IPS-20b (cell line): Measurements from ENCODE around the gene ARFRP1.
"Not testable (repeated sequence)": the region's sequence is repeated elsewhere in the genome, so short reads cannot be mapped to it uniquely, and the experiment has no call there.

Experiments used
- H3K27ac ChIP-seq: one replicate; pipeline ENCODE4 v1.5.1; 2013; ENCODE audit warnings: low read length
- H3K27me3 ChIP-seq: 2 replicates; pipeline ENCODE4 v1.6.1; 2013; ENCODE audit warnings: mild to moderate bottlenecking, low read length, inconsistent platforms; ENCODE audit not compliant: insufficient read depth
- H3K36me3 ChIP-seq: 2 replicates; pipeline ENCODE4 v1.6.1; 2013; ENCODE audit warnings: low read depth, mild to moderate bottlenecking, inconsistent platforms, low read length, moderate library complexity; ENCODE audit not compliant: insufficient read depth
- H3K4me1 ChIP-seq: 2 replicates; pipeline ENCODE4 v1.6.1; 2013; ENCODE audit warnings: mild to moderate bottlenecking, control low read depth, inconsistent platforms, low read length, moderate library complexity; ENCODE audit not compliant: insufficient read depth
- H3K4me3 ChIP-seq: 2 replicates; pipeline ENCODE4 v1.5.1; 2013; ENCODE audit warnings: mild to moderate bottlenecking, low read length, inconsistent platforms
- H3K9ac ChIP-seq: 2 replicates; pipeline ENCODE4 v1.6.1; 2013; ENCODE audit warnings: low read depth, mild to moderate bottlenecking, inconsistent platforms, low read length, moderate library complexity
- H3K9me3 ChIP-seq: 2 replicates; pipeline ENCODE4 v1.6.1; 2013; ENCODE audit warnings: mild to moderate bottlenecking, low read depth, low read length, inconsistent platforms; ENCODE audit not compliant: insufficient read depth

ARFRP1 gene

GRCh38 chr20:63665708-63666107, 42.1 kb downstream of the ARFRP1 start:
- no peaks in the 10 kb centered on the region for H3K9me3 ChIP-seq
- peaks cover 66% of the 10 kb centered on the region for H3K36me3 ChIP-seq

GRCh38 chr20:63664861-63665594, 42.7 kb downstream of the ARFRP1 start:
- Histone ChIP-seq H3K9ac (peak overlapping the region; percentile 36; the same call in 1 of the 2 replicates), H3K36me3 (peaks cover 71% of the 10 kb centered on the region), H3K27me3 (no peaks in the 10 kb centered on the region), H3K4me3 (no peak overlapping the region), H3K9me3 (no peaks in the 10 kb centered on the region), H3K4me1 (no peaks in the 10 kb centered on the region), H3K27ac (no peak overlapping the region)

More at GRCh38 chr20:63665708-63666107, 42.1 kb downstream of the ARFRP1 start:
- Histone ChIP-seq H3K4me1 (no peaks in the 10 kb centered on the region), H3K9ac (no peak overlapping the region), H3K4me3 (no peak overlapping the region), H3K27me3 (no peaks in the 10 kb centered on the region), H3K27ac (no peak overlapping the region)

GRCh38 chr20:63664143-63664851, 43.5 kb downstream of the ARFRP1 start:
- H3K4me3 ChIP-seq = no peak overlapping the region
- no peak overlapping the region for H3K27ac ChIP-seq
- H3K36me3 ChIP-seq = peaks cover 69% of the 10 kb centered on the region
- no peaks in the 10 kb centered on the region for H3K4me1 ChIP-seq
- H3K9ac ChIP-seq = no peak overlapping the region
- H3K27me3 ChIP-seq = no peaks in the 10 kb centered on the region
- H3K9me3 ChIP-seq = no peaks in the 10 kb centered on the region

- no peak overlapping the region; the same call in 1 of the 2 replicates for H3K9ac ChIP-seq
- H3K27ac ChIP-seq = no peak overlapping the region
- no peak overlapping the region for H3K4me3 ChIP-seq
- no peaks in the 10 kb centered on the region for H3K27me3 ChIP-seq
- H3K36me3 ChIP-seq = peaks cover 61% of the 10 kb centered on the region
- no peaks in the 10 kb centered on the region for H3K4me1 ChIP-seq
- H3K9me3 ChIP-seq = no peaks in the 10 kb centered on the region
Observed at GRCh38 chr20:63663332-63664066, 44.3 kb downstream of the ARFRP1 start.

GRCh38 chr20:63662813-63663189, 45.0 kb downstream of the ARFRP1 start:
- H3K9ac ChIP-seq = no peak overlapping the region
- H3K4me3 ChIP-seq = no peak overlapping the region
- H3K27me3 ChIP-seq = no peaks in the 10 kb centered on the region
- peaks cover 54% of the 10 kb centered on the region for H3K36me3 ChIP-seq
- no peaks in the 10 kb centered on the region for H3K9me3 ChIP-seq
- H3K4me1 ChIP-seq = no peaks in the 10 kb centered on the region
- no peak overlapping the region for H3K27ac ChIP-seq

- no peaks in the 10 kb centered on the region for H3K27me3 ChIP-seq
- H3K9ac ChIP-seq = no peak overlapping the region
- H3K27ac ChIP-seq = no peak overlapping the region
- H3K4me1 ChIP-seq = peaks cover 3% of the 10 kb centered on the region; the same call in 1 of the 2 replicates
- peaks cover 49% of the 10 kb centered on the region for H3K36me3 ChIP-seq
- H3K4me3 ChIP-seq = no peak overlapping the region
- H3K9me3 ChIP-seq = no peaks in the 10 kb centered on the region
Observed at GRCh38 chr20:63661959-63662812, 45.6 kb downstream of the ARFRP1 start.

- Histone ChIP-seq H3K27ac (no peak overlapping the region), H3K27me3 (no peaks in the 10 kb centered on the region), H3K36me3 (peaks cover 41% of the 10 kb centered on the region), H3K9me3 (no peaks in the 10 kb centered on the region), H3K4me3 (no peak overlapping the region), H3K4me1 (peaks cover 3% of the 10 kb centered on the region; the same call in 1 of the 2 replicates), H3K9ac (no peak overlapping the region)
Observed at GRCh38 chr20:63661108-63661507, 46.7 kb downstream of the ARFRP1 start.

GRCh38 chr20:63660622-63661021, 47.2 kb downstream of the ARFRP1 start:
- Histone ChIP-seq H3K36me3 (peaks cover 38% of the 10 kb centered on the region), H3K9ac (no peak overlapping the region), H3K27me3 (no peaks in the 10 kb centered on the region), H3K4me3 (no peak overlapping the region), H3K9me3 (no peaks in the 10 kb centered on the region), H3K4me1 (peaks cover 3% of the 10 kb centered on the region; the same call in 1 of the 2 replicates), H3K27ac (no peak overlapping the region)

- H3K27ac ChIP-seq, H3K9ac ChIP-seq, H3K4me1 ChIP-seq, H3K4me3 ChIP-seq, H3K9me3 ChIP-seq, H3K27me3 ChIP-seq: not testable (repeated sequence)
- H3K36me3 ChIP-seq = peaks cover 38% of the 10 kb centered on the region
Observed at GRCh38 chr20:63660174-63660573, 47.6 kb downstream of the ARFRP1 start.

- peak overlapping the region; percentile 84; the same call in 1 of the 2 replicates for H3K9ac ChIP-seq
- peak overlapping the region; percentile 95 for H3K4me3 ChIP-seq
- peaks cover 38% of the 10 kb centered on the region for H3K36me3 ChIP-seq
Observed at GRCh38 chr20:63659370-63659769, 48.4 kb downstream of the ARFRP1 start.

GRCh38 chr20:63658749-63659187, 49.0 kb downstream of the ARFRP1 start:
- Histone ChIP-seq H3K27me3 (no peaks in the 10 kb centered on the region), H3K4me1 (peaks cover 11% of the 10 kb centered on the region), H3K36me3 (peaks cover 35% of the 10 kb centered on the region), H3K9me3 (no peaks in the 10 kb centered on the region), H3K9ac (peak overlapping the region; percentile 84; the same call in 1 of the 2 replicates), H3K27ac (no peak overlapping the region), H3K4me3 (peak overlapping the region; percentile 95)

More at GRCh38 chr20:63659370-63659769, 48.4 kb downstream of the ARFRP1 start:
- Histone ChIP-seq H3K27me3 (no peaks in the 10 kb centered on the region), H3K27ac (no peak overlapping the region), H3K4me1 (peaks cover 7% of the 10 kb centered on the region), H3K9me3 (no peaks in the 10 kb centered on the region)
